ENCODE results near the gene SEC63.

DNA sequence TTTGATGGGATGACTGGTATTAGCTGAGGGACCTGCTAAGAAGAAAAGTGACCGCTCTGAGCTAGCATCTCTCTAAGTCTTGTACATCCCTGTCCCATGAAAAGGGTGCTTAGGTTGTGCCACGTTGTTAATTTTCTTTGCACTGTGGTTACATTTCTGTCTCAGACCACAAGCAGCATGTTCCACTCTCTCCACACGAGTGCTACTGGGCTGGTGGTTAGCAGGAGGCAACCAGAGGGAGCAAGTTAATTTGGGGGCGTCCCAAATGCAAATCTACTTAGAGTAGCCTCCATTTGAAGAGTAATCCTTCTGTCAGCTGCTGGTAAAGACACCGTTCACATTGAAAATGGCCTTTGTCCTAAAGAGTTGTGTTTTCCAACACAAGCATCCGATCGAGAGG is 130.5 kb downstream of the SEC63 start:
- TF ChIP-seq ZBTB33 (IDR thresholded peaks at IDR 0.05; ENCODE audit: extremely low read depth, insufficient replicate concordance, low read length), result no peak
- TF ChIP-seq, protein P1, sequence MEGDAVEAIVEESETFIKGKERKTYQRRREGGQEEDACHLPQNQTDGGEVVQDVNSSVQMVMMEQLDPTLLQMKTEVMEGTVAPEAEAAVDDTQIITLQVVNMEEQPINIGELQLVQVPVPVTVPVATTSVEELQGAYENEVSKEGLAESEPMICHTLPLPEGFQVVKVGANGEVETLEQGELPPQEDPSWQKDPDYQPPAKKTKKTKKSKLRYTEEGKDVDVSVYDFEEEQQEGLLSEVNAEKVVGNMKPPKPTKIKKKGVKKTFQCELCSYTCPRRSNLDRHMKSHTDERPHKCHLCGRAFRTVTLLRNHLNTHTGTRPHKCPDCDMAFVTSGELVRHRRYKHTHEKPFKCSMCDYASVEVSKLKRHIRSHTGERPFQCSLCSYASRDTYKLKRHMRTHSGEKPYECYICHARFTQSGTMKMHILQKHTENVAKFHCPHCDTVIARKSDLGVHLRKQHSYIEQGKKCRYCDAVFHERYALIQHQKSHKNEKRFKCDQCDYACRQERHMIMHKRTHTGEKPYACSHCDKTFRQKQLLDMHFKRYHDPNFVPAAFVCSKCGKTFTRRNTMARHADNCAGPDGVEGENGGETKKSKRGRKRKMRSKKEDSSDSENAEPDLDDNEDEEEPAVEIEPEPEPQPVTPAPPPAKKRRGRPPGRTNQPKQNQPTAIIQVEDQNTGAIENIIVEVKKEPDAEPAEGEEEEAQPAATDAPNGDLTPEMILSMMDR (IDR thresholded peaks at IDR 0.05 in 2 of 3, conservative IDR thresholded peaks at IDR 0.05 in 1 of 3; ENCODE audit: borderline replicate concordance in 1 of 3, insufficient read depth in 1 of 3, low read depth in 2 of 3, low read length in 2 of 3), result no peak
- no peak for TF ChIP-seq POLR2A (IDR thresholded peaks at IDR 0.05; ENCODE audit: borderline replicate concordance, extremely low read depth, insufficient read depth, insufficient read length)
- no peak for TF ChIP-seq SIN3A (IDR thresholded peaks at IDR 0.05; ENCODE audit: low read depth)
- TF ChIP-seq ZFX (IDR thresholded peaks at IDR 0.05), result no peak
- no peak for TF ChIP-seq POLR2AphosphoS5 (IDR thresholded peaks at IDR 0.05; ENCODE audit: low read depth, low read length)
- TF ChIP-seq, protein P2, sequence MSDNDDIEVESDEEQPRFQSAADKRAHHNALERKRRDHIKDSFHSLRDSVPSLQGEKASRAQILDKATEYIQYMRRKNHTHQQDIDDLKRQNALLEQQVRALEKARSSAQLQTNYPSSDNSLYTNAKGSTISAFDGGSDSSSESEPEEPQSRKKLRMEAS (IDR thresholded peaks at IDR 0.05), result no peak
- TF ChIP-seq RAD21 (IDR thresholded peaks at IDR 0.05; ENCODE audit: low read depth), result no peak
- no peak for TF ChIP-seq REST (IDR thresholded peaks at IDR 0.05; ENCODE audit: low read depth)
- no peak for TF ChIP-seq CBX3 (IDR thresholded peaks at IDR 0.05; ENCODE audit: low read depth)
- no peak for TF ChIP-seq JUND (IDR thresholded peaks at IDR 0.05)

Measured in HCT116 (cell line).